HEK293T (cell line): Measurements from ENCODE around the gene ERFL.

Experiments used
- ELF4 ChIP-seq: fragments of 450-650 bp; IDR thresholded peaks from 2 replicates; pipeline ENCODE4 v1.6.1; 2017; ENCODE audit warnings: antibody characterized with exemption
- FOXA1 ChIP-seq: fragments of 450-650 bp; IDR thresholded peaks from 2 replicates; pipeline ENCODE4 v1.6.1; 2016; ENCODE audit warnings: mild to moderate bottlenecking
- FOXM1 ChIP-seq: fragments of 450-650 bp; IDR thresholded peaks from 2 replicates; pipeline ENCODE4 v1.6.1; 2017; ENCODE audit warnings: mild to moderate bottlenecking, borderline replicate concordance
- NFRKB ChIP-seq: fragments of 450-650 bp; IDR thresholded peaks from 2 replicates; pipeline ENCODE4 v1.6.1; 2016; ENCODE audit warnings: mild to moderate bottlenecking, moderate library complexity
- SP1 ChIP-seq: fragments of 450-650 bp; IDR thresholded peaks from 2 replicates; pipeline ENCODE4 v1.6.1; 2017
- TARDBP ChIP-seq: fragments of 450-650 bp; IDR thresholded peaks from 2 replicates; pipeline ENCODE4 v1.6.1; 2016
- ZNF384 ChIP-seq: fragments of 450-650 bp; IDR thresholded peaks from 2 replicates; pipeline ENCODE4 v1.6.1; 2016

DNA sequence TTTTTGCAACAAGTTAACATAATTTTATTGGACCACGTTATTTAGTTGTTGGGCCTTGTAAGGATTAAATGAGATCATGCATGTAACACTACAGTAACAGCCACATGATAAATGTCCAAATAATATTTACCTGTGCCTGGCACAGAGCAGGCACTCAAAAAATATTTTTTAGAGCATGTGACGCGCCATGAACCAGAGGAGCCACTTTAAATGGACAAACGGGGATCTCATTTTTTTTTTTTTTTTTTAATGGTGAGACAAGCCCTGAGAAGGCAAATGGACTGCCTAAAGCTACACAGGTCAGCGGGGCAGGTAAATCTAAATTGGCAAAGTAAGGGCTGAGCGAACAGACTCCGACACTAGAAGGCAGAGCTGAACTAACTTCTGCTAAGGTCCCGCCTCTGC lies 69.0 kb downstream of the ERFL start:
- no peak for TF ChIP-seq ZNF384
- TF ChIP-seq TARDBP, result no peak
- TF ChIP-seq SP1, result no peak
- no peak for TF ChIP-seq FOXA1
- TF ChIP-seq FOXM1, result no peak
- TF ChIP-seq ELF4, result no peak
- TF ChIP-seq NFRKB, result no peak
